ENCODE results near the gene TSPO2.
"Not testable (repeated sequence)": the region's sequence is repeated elsewhere in the genome, so short reads cannot be mapped to it uniquely, and the experiment has no call there.

Gene TSPO2

GRCh38 chr6:41008011-41008410 is 34.3 kb upstream of the TSPO2 start:
- no peak overlapping the region for H3K27ac ChIP-seq (ENCODE audit: low read depth, low read length)
- no peak overlapping the region for H2AFZ ChIP-seq (ENCODE audit: low read length, unreplicated experiment)
- H3K27me3 ChIP-seq (ENCODE audit: insufficient read depth, low read length): peaks cover 48% of the 10 kb centered on the region
- no peaks in the 10 kb centered on the region for H3K36me3 ChIP-seq (ENCODE audit: insufficient read depth, low read length)
- H3K4me3 ChIP-seq (ENCODE audit: low read depth, low read length): no peak overlapping the region
- no peaks in the 10 kb centered on the region for H3K79me2 ChIP-seq (ENCODE audit: control insufficient read depth, insufficient read depth, low read length, unreplicated experiment)
- no peaks in the 10 kb centered on the region for H3K4me1 ChIP-seq (ENCODE audit: control insufficient read depth, insufficient read depth, low read length, unreplicated experiment)

GRCh38 chr6:41009669-41010068 is 32.6 kb upstream of the TSPO2 start:
- H3K27me3 ChIP-seq (ENCODE audit: insufficient read depth, low read length): peaks cover 35% of the 10 kb centered on the region
- no peak overlapping the region for H2AFZ ChIP-seq (ENCODE audit: low read length, unreplicated experiment)
- H3K4me1 ChIP-seq (ENCODE audit: control insufficient read depth, insufficient read depth, low read length, unreplicated experiment): no peaks in the 10 kb centered on the region
- no peaks in the 10 kb centered on the region for H3K79me2 ChIP-seq (ENCODE audit: control insufficient read depth, insufficient read depth, low read length, unreplicated experiment)
- H3K27ac ChIP-seq (ENCODE audit: low read depth, low read length): no peak overlapping the region
- no peak overlapping the region for H3K4me3 ChIP-seq (ENCODE audit: low read depth, low read length)
- no peaks in the 10 kb centered on the region for H3K36me3 ChIP-seq (ENCODE audit: insufficient read depth, low read length)

GRCh38 chr6:41011673-41012072 is 30.6 kb upstream of the TSPO2 start:
- H3K36me3 ChIP-seq (ENCODE audit: insufficient read depth, low read length): no peaks in the 10 kb centered on the region
- H3K4me3 ChIP-seq (ENCODE audit: low read depth, low read length): no peak overlapping the region
- H3K27ac ChIP-seq (ENCODE audit: low read depth, low read length): no peak overlapping the region
- H3K27me3 ChIP-seq (ENCODE audit: insufficient read depth, low read length): peaks cover 25% of the 10 kb centered on the region
- no peak overlapping the region for H2AFZ ChIP-seq (ENCODE audit: low read length, unreplicated experiment)
- H3K4me1 ChIP-seq (ENCODE audit: control insufficient read depth, insufficient read depth, low read length, unreplicated experiment): no peaks in the 10 kb centered on the region
- H3K79me2 ChIP-seq (ENCODE audit: control insufficient read depth, insufficient read depth, low read length, unreplicated experiment): no peaks in the 10 kb centered on the region

GRCh38 chr6:41013466-41014153 is 28.7 kb upstream of the TSPO2 start:
- no peaks in the 10 kb centered on the region for H3K4me1 ChIP-seq (ENCODE audit: control insufficient read depth, insufficient read depth, low read length, unreplicated experiment)
- H3K27ac ChIP-seq (ENCODE audit: low read depth, low read length): no peak overlapping the region
- H3K79me2 ChIP-seq (ENCODE audit: control insufficient read depth, insufficient read depth, low read length, unreplicated experiment): no peaks in the 10 kb centered on the region
- H2AFZ ChIP-seq (ENCODE audit: low read length, unreplicated experiment): no peak overlapping the region
- H3K4me3 ChIP-seq (ENCODE audit: low read depth, low read length): no peak overlapping the region
- H3K27me3 ChIP-seq (ENCODE audit: insufficient read depth, low read length): peaks cover 20% of the 10 kb centered on the region
- no peaks in the 10 kb centered on the region for H3K36me3 ChIP-seq (ENCODE audit: insufficient read depth, low read length)

GRCh38 chr6:41014780-41015179 is 27.5 kb upstream of the TSPO2 start:
- Histone ChIP-seq H3K4me1 (ENCODE audit: control insufficient read depth, insufficient read depth, low read length, unreplicated experiment) (no peaks in the 10 kb centered on the region), H3K79me2 (ENCODE audit: control insufficient read depth, insufficient read depth, low read length, unreplicated experiment) (no peaks in the 10 kb centered on the region), H2AFZ (ENCODE audit: low read length, unreplicated experiment) (no peak overlapping the region), H3K27ac (ENCODE audit: low read depth, low read length) (no peak overlapping the region), H3K27me3 (ENCODE audit: insufficient read depth, low read length) (peaks cover 11% of the 10 kb centered on the region), H3K4me3 (ENCODE audit: low read depth, low read length) (no peak overlapping the region), H3K36me3 (ENCODE audit: insufficient read depth, low read length) (no peaks in the 10 kb centered on the region)

- H3K27me3 ChIP-seq (ENCODE audit: insufficient read depth, low read length); H3K4me3 ChIP-seq (ENCODE audit: low read depth, low read length); H3K79me2 ChIP-seq (ENCODE audit: control insufficient read depth, insufficient read depth, low read length, unreplicated experiment); H3K27ac ChIP-seq (ENCODE audit: low read depth, low read length); H2AFZ ChIP-seq (ENCODE audit: low read length, unreplicated experiment); H3K36me3 ChIP-seq (ENCODE audit: insufficient read depth, low read length); H3K4me1 ChIP-seq (ENCODE audit: control insufficient read depth, insufficient read depth, low read length, unreplicated experiment): not testable (repeated sequence)
Observed at GRCh38 chr6:41015860-41016259, 26.4 kb upstream of the TSPO2 start.

- Histone ChIP-seq H3K27ac (ENCODE audit: low read depth, low read length) (no peak overlapping the region), H3K4me1 (ENCODE audit: control insufficient read depth, insufficient read depth, low read length, unreplicated experiment) (peaks cover 9% of the 10 kb centered on the region), H3K79me2 (ENCODE audit: control insufficient read depth, insufficient read depth, low read length, unreplicated experiment) (no peaks in the 10 kb centered on the region), H3K27me3 (ENCODE audit: insufficient read depth, low read length) (no peaks in the 10 kb centered on the region), H3K4me3 (ENCODE audit: low read depth, low read length) (no peak overlapping the region), H3K36me3 (ENCODE audit: insufficient read depth, low read length) (no peaks in the 10 kb centered on the region), H2AFZ (ENCODE audit: low read length, unreplicated experiment) (no peak overlapping the region)
Observed at GRCh38 chr6:41017663-41018062, 24.6 kb upstream of the TSPO2 start.

GRCh38 chr6:41021832-41022231 is 20.4 kb upstream of the TSPO2 start:
- Histone ChIP-seq H2AFZ (ENCODE audit: low read length, unreplicated experiment) (no peak overlapping the region), H3K4me3 (ENCODE audit: low read depth, low read length) (no peak overlapping the region), H3K36me3 (ENCODE audit: insufficient read depth, low read length) (no peaks in the 10 kb centered on the region), H3K27me3 (ENCODE audit: insufficient read depth, low read length) (no peaks in the 10 kb centered on the region), H3K79me2 (ENCODE audit: control insufficient read depth, insufficient read depth, low read length, unreplicated experiment) (no peaks in the 10 kb centered on the region), H3K4me1 (ENCODE audit: control insufficient read depth, insufficient read depth, low read length, unreplicated experiment) (peaks cover 9% of the 10 kb centered on the region), H3K27ac (ENCODE audit: low read depth, low read length) (no peak overlapping the region)

- no peaks in the 10 kb centered on the region for H3K27me3 ChIP-seq (ENCODE audit: insufficient read depth, low read length)
- H3K27ac ChIP-seq (ENCODE audit: low read depth, low read length): no peak overlapping the region
- H3K4me1 ChIP-seq (ENCODE audit: control insufficient read depth, insufficient read depth, low read length, unreplicated experiment): peaks cover 13% of the 10 kb centered on the region
Observed at GRCh38 chr6:41022294-41022693, 20.0 kb upstream of the TSPO2 start.

GRCh38 chr6:41023114-41023513 is 19.2 kb upstream of the TSPO2 start:
- H3K27ac ChIP-seq (ENCODE audit: low read depth, low read length): no peak overlapping the region
- H3K79me2 ChIP-seq (ENCODE audit: control insufficient read depth, insufficient read depth, low read length, unreplicated experiment): no peaks in the 10 kb centered on the region
- no peaks in the 10 kb centered on the region for H3K27me3 ChIP-seq (ENCODE audit: insufficient read depth, low read length)
- no peaks in the 10 kb centered on the region for H3K36me3 ChIP-seq (ENCODE audit: insufficient read depth, low read length)
- no peak overlapping the region for H2AFZ ChIP-seq (ENCODE audit: low read length, unreplicated experiment)
- H3K4me1 ChIP-seq (ENCODE audit: control insufficient read depth, insufficient read depth, low read length, unreplicated experiment): peaks cover 13% of the 10 kb centered on the region
- H3K4me3 ChIP-seq (ENCODE audit: low read depth, low read length): no peak overlapping the region

More at GRCh38 chr6:41022294-41022693, 20.0 kb upstream of the TSPO2 start:
- no peaks in the 10 kb centered on the region for H3K79me2 ChIP-seq (ENCODE audit: control insufficient read depth, insufficient read depth, low read length, unreplicated experiment)
- H3K4me3 ChIP-seq (ENCODE audit: low read depth, low read length): no peak overlapping the region
- H3K36me3 ChIP-seq (ENCODE audit: insufficient read depth, low read length): no peaks in the 10 kb centered on the region
- H2AFZ ChIP-seq (ENCODE audit: low read length, unreplicated experiment): no peak overlapping the region

- no peaks in the 10 kb centered on the region for H3K27me3 ChIP-seq (ENCODE audit: insufficient read depth, low read length)
- H3K27ac ChIP-seq (ENCODE audit: low read depth, low read length): no peak overlapping the region
- no peak overlapping the region for H2AFZ ChIP-seq (ENCODE audit: low read length, unreplicated experiment)
- no peaks in the 10 kb centered on the region for H3K79me2 ChIP-seq (ENCODE audit: control insufficient read depth, insufficient read depth, low read length, unreplicated experiment)
- H3K4me3 ChIP-seq (ENCODE audit: low read depth, low read length): no peak overlapping the region
- H3K4me1 ChIP-seq (ENCODE audit: control insufficient read depth, insufficient read depth, low read length, unreplicated experiment): peaks cover 19% of the 10 kb centered on the region
- no peaks in the 10 kb centered on the region for H3K36me3 ChIP-seq (ENCODE audit: insufficient read depth, low read length)
Observed at GRCh38 chr6:41025966-41026530, 16.2 kb upstream of the TSPO2 start.

Data from ACC112 (cell line).